ENCODE measurements around the gene SLC24A5. TPM values are rescaled to one million over a fixed set of nuclear protein-coding genes. Genes with fewer than 3 reads are reported as not detected.
A peak's percentile ranks its signal among the peaks of the same experiment; 100 is the strongest.

The SLC24A5 gene
- total RNA-seq, 1 donor from 2014 or later, result not detected

- no peak overlapping the region for H3K27ac ChIP-seq
- no peak for DNase-seq (ENCODE audit: low spot score)
Observed at GRCh38 chr15:48109856-48110531, 10.8 kb upstream of the SLC24A5 start.

GRCh38 chr15:48112242-48112641 lies 8.5 kb upstream of the SLC24A5 start:
- no peak overlapping the region for H3K27ac ChIP-seq
- DNase-seq (ENCODE audit: low spot score), result peak; percentile 73
- no peaks in the 10 kb centered on the region for H3K36me3 ChIP-seq
- H3F3A ChIP-seq (ENCODE audit: low read depth), result no peaks in the 10 kb centered on the region
- no peak overlapping the region for H3K4me3 ChIP-seq
- H3K4me3 Mint-ChIP-seq, result no peak overlapping the region
- no peaks in the 10 kb centered on the region for H3K9me3 ChIP-seq (ENCODE audit: low read depth)
- H3K9me3 Mint-ChIP-seq, result no peaks in the 10 kb centered on the region
- H3K27me3 ChIP-seq, result no peaks in the 10 kb centered on the region
- H3K27ac Mint-ChIP-seq, result no peak overlapping the region
- H2AFZ ChIP-seq (replicated peaks), result peak overlapping the region; percentile 88
- no peaks in the 10 kb centered on the region for H3K36me3 Mint-ChIP-seq
- no peak overlapping the region for H3K4me2 ChIP-seq
- TF ChIP-seq CTCF (IDR thresholded peaks at IDR 0.05) (peak; percentile 69), EZH2 (IDR thresholded peaks at IDR 0.05) (no peak)
- H3K4me1 ChIP-seq, result peaks cover 5% of the 10 kb centered on the region
- no peaks in the 10 kb centered on the region for H3K79me2 ChIP-seq (ENCODE audit: low read depth)
- H4K20me1 ChIP-seq (ENCODE audit: low read depth), result no peaks in the 10 kb centered on the region
- peaks cover 8% of the 10 kb centered on the region for H3K27me3 Mint-ChIP-seq (ENCODE audit: insufficient read depth, low read depth)
- no peak overlapping the region for H3K9ac ChIP-seq
- peaks cover 16% of the 10 kb centered on the region for H3K4me1 Mint-ChIP-seq

More at GRCh38 chr15:48109856-48110531, 10.8 kb upstream of the SLC24A5 start:
- H3K4me3 Mint-ChIP-seq, result no peak overlapping the region
- no peak overlapping the region for H3K27ac Mint-ChIP-seq
- Histone ChIP-seq H3F3A (ENCODE audit: low read depth) (no peaks in the 10 kb centered on the region), H3K4me1 (peaks cover 5% of the 10 kb centered on the region), H3K9me3 (ENCODE audit: low read depth) (no peaks in the 10 kb centered on the region), H3K4me2 (no peak overlapping the region), H3K36me3 (no peaks in the 10 kb centered on the region), H3K4me3 (no peak overlapping the region), H3K9ac (no peak overlapping the region), H3K79me2 (ENCODE audit: low read depth) (no peaks in the 10 kb centered on the region), H2AFZ (replicated peaks) (no peak overlapping the region), H3K27me3 (no peaks in the 10 kb centered on the region), H4K20me1 (ENCODE audit: low read depth) (no peaks in the 10 kb centered on the region)
- H3K27me3 Mint-ChIP-seq (ENCODE audit: insufficient read depth, low read depth), result peaks cover 8% of the 10 kb centered on the region
- peaks cover 16% of the 10 kb centered on the region for H3K4me1 Mint-ChIP-seq
- no peaks in the 10 kb centered on the region for H3K36me3 Mint-ChIP-seq
- H3K9me3 Mint-ChIP-seq, result no peaks in the 10 kb centered on the region
- TF ChIP-seq CTCF (IDR thresholded peaks at IDR 0.05) (no peak), EZH2 (IDR thresholded peaks at IDR 0.05) (no peak), EZH2phosphoT487 (IDR thresholded peaks at IDR 0.05) (no peak)

GRCh38 chr15:48119277-48119676 lies 1.5 kb upstream of the SLC24A5 start:
- Mint-ChIP-seq H3K9me3 (no peaks in the 10 kb centered on the region), H3K27me3 (ENCODE audit: insufficient read depth, low read depth) (no peaks in the 10 kb centered on the region), H3K36me3 (no peaks in the 10 kb centered on the region), H3K4me3 (no peak overlapping the region), H3K4me1 (peaks cover 30% of the 10 kb centered on the region), H3K27ac (no peak overlapping the region)
- no peaks in the 10 kb centered on the region for H3K27me3 ChIP-seq
- H3K4me2 ChIP-seq, result no peak overlapping the region
- no peak overlapping the region for H3K4me3 ChIP-seq
- no peak overlapping the region for H3K27ac ChIP-seq
- no peaks in the 10 kb centered on the region for H3K36me3 ChIP-seq
- peaks cover 13% of the 10 kb centered on the region for H3K4me1 ChIP-seq
- no peaks in the 10 kb centered on the region for H3K79me2 ChIP-seq (ENCODE audit: low read depth)
- no peak for TF ChIP-seq EZH2 (IDR thresholded peaks at IDR 0.05)
- H4K20me1 ChIP-seq (ENCODE audit: low read depth), result no peaks in the 10 kb centered on the region
- no peak overlapping the region for H2AFZ ChIP-seq (replicated peaks)
- no peak overlapping the region for H3K9ac ChIP-seq
- no peaks in the 10 kb centered on the region for H3F3A ChIP-seq (ENCODE audit: low read depth)
- H3K9me3 ChIP-seq (ENCODE audit: low read depth), result no peaks in the 10 kb centered on the region
- no peak for DNase-seq (ENCODE audit: low spot score)

- Histone ChIP-seq H3K27me3 (no peaks in the 10 kb centered on the region), H4K20me1 (ENCODE audit: low read depth) (no peaks in the 10 kb centered on the region), H3K4me3 (no peak overlapping the region), H3K36me3 (no peaks in the 10 kb centered on the region), H3K79me2 (ENCODE audit: low read depth) (no peaks in the 10 kb centered on the region), H3F3A (ENCODE audit: low read depth) (no peaks in the 10 kb centered on the region), H3K4me2 (no peak overlapping the region), H2AFZ (replicated peaks) (no peak overlapping the region), H3K9me3 (ENCODE audit: low read depth) (no peaks in the 10 kb centered on the region), H3K4me1 (peaks cover 13% of the 10 kb centered on the region), H3K9ac (no peak overlapping the region), H3K27ac (no peak overlapping the region)
- no peaks in the 10 kb centered on the region for H3K36me3 Mint-ChIP-seq
- no peaks in the 10 kb centered on the region for H3K9me3 Mint-ChIP-seq
- DNase-seq (ENCODE audit: low spot score), result no peak
- peaks cover 30% of the 10 kb centered on the region for H3K4me1 Mint-ChIP-seq
- TF ChIP-seq EZH2 (IDR thresholded peaks at IDR 0.05) (no peak), EZH2phosphoT487 (IDR thresholded peaks at IDR 0.05) (no peak), CTCF (IDR thresholded peaks at IDR 0.05) (no peak)
- no peak overlapping the region for H3K4me3 Mint-ChIP-seq
- H3K27ac Mint-ChIP-seq, result peak overlapping the region; percentile 27
- H3K27me3 Mint-ChIP-seq (ENCODE audit: insufficient read depth, low read depth), result no peaks in the 10 kb centered on the region
Observed at GRCh38 chr15:48121849-48122248, 1.1 kb downstream of the SLC24A5 start.
